GM12874 (cell line): Measurements from ENCODE around the gene MAGI1.

Source experiments
- TF ChIP-seq, protein P1 (sequence below): IDR thresholded peaks from 2 replicates; pipeline ENCODE4 v1.5.1; 2011; ENCODE audit warnings: low read depth, mild to moderate bottlenecking, control low read depth, low read length, moderate library complexity; ENCODE audit not compliant: insufficient read depth

MAGI1 gene

DNA sequence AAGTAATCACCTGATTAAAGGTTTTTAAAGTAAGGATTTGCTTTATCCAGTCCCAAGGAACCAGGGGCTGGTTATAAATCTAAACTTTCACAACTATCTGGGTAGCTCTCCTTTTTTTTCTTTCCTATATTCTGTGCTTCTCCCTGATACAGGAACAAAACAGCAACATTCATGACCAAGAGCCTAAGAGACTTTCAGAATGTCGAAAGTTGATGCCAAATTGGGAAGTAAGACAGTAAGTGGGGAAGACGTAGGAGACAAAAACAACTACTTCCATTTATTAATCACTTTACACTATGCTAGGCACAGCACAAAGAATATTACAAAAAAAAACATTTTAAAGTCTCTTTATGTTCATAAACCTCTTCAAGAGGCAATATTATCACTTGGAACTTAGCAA is 211.6 kb downstream of the MAGI1 start:
- TF ChIP-seq, protein P1, sequence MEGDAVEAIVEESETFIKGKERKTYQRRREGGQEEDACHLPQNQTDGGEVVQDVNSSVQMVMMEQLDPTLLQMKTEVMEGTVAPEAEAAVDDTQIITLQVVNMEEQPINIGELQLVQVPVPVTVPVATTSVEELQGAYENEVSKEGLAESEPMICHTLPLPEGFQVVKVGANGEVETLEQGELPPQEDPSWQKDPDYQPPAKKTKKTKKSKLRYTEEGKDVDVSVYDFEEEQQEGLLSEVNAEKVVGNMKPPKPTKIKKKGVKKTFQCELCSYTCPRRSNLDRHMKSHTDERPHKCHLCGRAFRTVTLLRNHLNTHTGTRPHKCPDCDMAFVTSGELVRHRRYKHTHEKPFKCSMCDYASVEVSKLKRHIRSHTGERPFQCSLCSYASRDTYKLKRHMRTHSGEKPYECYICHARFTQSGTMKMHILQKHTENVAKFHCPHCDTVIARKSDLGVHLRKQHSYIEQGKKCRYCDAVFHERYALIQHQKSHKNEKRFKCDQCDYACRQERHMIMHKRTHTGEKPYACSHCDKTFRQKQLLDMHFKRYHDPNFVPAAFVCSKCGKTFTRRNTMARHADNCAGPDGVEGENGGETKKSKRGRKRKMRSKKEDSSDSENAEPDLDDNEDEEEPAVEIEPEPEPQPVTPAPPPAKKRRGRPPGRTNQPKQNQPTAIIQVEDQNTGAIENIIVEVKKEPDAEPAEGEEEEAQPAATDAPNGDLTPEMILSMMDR, result no peak

DNA sequence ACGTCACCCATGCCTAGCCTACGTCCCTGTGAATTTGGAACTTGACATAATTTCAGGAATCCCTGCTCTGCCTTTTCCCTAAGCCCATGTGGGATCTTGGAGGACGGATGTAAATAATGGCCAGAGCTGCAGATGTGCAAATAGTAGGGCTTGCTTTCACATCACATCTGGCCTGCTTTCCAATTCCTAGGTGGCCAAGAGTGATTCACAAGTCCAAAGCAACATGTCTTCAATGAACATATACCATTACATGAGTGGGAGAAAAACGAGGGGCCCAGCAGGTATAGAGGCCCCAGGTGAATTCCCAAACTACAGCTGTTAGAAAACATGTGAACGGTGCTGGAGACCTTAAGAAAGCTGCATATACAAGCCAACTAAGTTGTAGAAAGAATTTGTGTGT is 214.6 kb downstream of the MAGI1 start:
- TF ChIP-seq, protein P1, result no peak

DNA sequence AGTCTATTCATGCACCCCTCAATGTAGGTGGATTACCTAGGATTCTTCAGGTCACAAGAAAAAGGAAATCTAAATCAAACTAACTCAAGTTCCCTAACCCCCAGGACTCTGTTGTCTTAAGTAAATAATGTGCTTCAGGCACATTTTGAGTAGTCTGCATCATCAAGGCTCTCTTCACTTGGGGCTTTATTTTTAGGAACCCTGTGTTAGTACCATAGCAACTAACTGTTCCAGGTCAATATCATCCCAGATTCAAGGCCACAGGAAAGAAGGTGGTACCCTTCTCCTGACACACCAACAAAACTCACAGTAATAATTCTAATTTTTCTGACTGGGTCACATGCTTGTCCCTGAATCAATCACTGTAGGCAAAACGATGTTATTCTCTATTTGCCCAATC is 218.1 kb downstream of the MAGI1 start:
- TF ChIP-seq, protein P1, result no peak

DNA sequence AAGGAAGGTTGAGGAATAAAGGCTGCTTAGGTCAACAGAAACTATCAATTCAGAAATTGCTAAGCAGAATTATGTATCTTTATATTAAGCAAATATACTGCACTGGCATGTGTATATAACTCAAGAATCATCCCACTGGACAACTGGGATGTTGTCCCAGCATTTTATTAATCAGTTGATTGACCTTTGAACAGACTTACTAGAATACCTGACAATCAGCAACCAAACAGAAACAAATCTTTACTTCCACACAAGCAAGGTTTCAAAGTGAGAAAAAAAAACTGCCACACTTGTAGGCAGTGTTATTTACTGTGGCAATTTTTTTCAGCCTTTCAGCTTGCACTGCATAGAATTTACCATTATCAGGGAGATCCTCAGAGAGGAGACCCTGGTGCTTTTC is 218.8 kb downstream of the MAGI1 start:
- TF ChIP-seq, protein P1, result no peak

DNA sequence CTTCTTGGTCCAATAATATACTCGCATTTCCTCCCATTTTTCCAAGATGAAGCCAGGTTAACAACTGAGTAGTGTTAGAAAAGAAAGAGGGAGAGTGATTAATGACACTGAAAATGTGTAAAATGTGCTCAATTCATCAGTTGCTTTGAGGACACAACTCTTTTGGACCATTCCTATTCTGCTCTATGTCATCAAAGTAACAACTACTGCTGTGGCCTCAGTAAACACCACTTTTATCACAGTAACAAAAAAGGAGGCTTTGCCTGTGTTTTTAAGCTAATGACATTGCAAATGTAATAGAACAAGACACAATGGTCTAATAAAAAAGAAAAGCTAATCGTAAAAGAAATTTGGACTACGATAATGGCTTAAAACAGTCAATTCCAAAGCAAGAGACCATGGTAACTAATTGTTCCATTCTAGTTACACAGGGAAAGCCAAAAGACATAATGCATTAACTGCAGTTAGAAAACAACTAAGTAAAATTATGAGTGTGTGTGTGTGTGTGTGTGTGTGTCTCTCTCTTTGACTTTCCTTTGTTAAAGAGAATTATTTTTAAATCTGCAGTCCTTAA is 221.1 kb downstream of the MAGI1 start:
- TF ChIP-seq, protein P1, result no peak

DNA sequence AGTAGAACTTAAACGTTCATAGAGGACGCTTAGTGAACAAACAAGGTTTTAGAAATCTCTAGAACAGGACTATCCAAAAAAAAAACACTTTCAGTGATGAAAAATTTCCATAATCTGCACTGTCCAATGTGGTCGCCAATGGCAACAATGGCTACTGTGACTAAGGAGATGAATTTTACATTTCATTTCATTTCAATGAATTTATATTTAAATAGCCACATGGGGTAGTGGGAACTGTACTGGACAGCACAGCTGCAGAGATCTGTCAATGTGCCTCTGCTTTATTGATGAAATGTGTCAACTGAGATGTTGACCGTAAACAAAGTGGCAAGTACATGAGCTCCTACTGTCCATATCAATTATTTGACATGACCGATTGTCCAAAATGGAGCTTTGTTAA is 222.5 kb downstream of the MAGI1 start:
- TF ChIP-seq, protein P1, result no peak

DNA sequence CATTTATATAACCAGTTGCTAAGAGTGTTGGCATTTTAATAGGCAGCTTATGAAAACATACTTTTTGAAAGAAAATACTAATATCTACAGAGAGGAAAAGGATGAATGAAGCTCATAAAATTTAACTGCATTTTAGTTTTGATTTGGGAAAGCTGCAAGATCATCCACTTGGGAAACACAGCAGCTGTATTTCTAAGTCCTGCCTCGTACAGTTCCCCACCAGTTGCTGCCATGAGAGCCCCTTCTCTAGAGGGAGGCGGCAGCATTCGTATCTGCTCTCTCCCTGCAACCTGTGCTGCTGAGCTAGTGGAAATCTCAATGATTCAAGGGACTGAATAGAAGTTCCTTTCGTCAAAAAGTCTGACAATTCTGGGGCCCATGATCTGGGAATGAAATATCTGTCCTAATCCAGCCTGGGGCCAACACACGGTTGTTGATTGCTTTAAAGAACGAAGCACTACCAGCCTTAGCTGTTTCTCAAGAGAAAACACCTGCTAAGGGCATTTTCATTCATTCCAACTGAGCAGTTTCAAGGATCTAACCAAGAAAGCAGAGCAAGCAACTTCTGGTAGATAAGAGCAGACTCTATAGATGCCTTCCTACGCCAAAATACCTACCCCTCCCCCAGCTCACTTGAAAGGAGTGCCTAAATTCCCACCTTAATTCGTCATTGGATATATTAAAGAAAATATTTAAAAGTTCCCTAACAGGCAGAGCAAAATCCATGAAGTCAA is 223.7 kb downstream of the MAGI1 start:
- TF ChIP-seq, protein P1, result no peak
